ENCODE data around the gene WNT11. TPM values are rescaled to one million over a fixed set of nuclear protein-coding genes. Genes with fewer than 3 reads are reported as not detected.

Gene WNT11
- total RNA-seq, 1 donor: 0.36 TPM

- TF ChIP-seq CTCF (IDR thresholded peaks at IDR 0.05; ENCODE audit: extremely low read depth, low read depth, low read length): no peak
- H3K27me3 ChIP-seq (ENCODE audit: insufficient read depth, low read length): peaks cover 10% of the 10 kb centered on the region
- H3K9me3 ChIP-seq (ENCODE audit: low read depth, low read length): no peaks in the 10 kb centered on the region
- no peak overlapping the region for H3K4me3 ChIP-seq (ENCODE audit: insufficient read depth, low read length)
- no peaks in the 10 kb centered on the region for H3K36me3 ChIP-seq (ENCODE audit: insufficient read depth, low read length)
- H3K4me1 ChIP-seq (ENCODE audit: insufficient read depth, low read length): no peaks in the 10 kb centered on the region
- H3K4me2 ChIP-seq (ENCODE audit: insufficient read depth, low read length): no peak overlapping the region
- H2AFZ ChIP-seq (ENCODE audit: low read length): no peak overlapping the region
- H4K20me1 ChIP-seq (ENCODE audit: insufficient read depth, low read length): no peaks in the 10 kb centered on the region
- DNase-seq (ENCODE audit: insufficient read length, low spot score, missing footprints): no peak
- no peaks in the 10 kb centered on the region for H3K79me2 ChIP-seq (ENCODE audit: insufficient read depth, low read length)
- H3K27ac ChIP-seq (ENCODE audit: low read depth, low read length): no peak overlapping the region
Measured at GRCh38 chr11:76157891-76158290, 48.4 kb downstream of the WNT11 start.

- Histone ChIP-seq H3K4me1 (ENCODE audit: insufficient read depth, low read length) (peaks cover 1% of the 10 kb centered on the region), H3K27me3 (ENCODE audit: insufficient read depth, low read length) (peaks cover 11% of the 10 kb centered on the region), H3K36me3 (ENCODE audit: insufficient read depth, low read length) (no peaks in the 10 kb centered on the region), H3K4me3 (ENCODE audit: insufficient read depth, low read length) (no peak overlapping the region), H2AFZ (ENCODE audit: low read length) (no peak overlapping the region), H3K9me3 (ENCODE audit: low read depth, low read length) (no peaks in the 10 kb centered on the region), H3K79me2 (ENCODE audit: insufficient read depth, low read length) (no peaks in the 10 kb centered on the region), H3K4me2 (ENCODE audit: insufficient read depth, low read length) (no peak overlapping the region), H4K20me1 (ENCODE audit: insufficient read depth, low read length) (no peaks in the 10 kb centered on the region), H3K27ac (ENCODE audit: low read depth, low read length) (no peak overlapping the region)
- TF ChIP-seq CTCF (IDR thresholded peaks at IDR 0.05; ENCODE audit: extremely low read depth, low read depth, low read length): no peak
- DNase-seq (ENCODE audit: insufficient read length, low spot score, missing footprints): no peak
Measured at GRCh38 chr11:76156971-76157427, 49.3 kb downstream of the WNT11 start.

- no peak overlapping the region for H3K4me2 ChIP-seq (ENCODE audit: insufficient read depth, low read length)
- peak; percentile 53 for DNase-seq (ENCODE audit: insufficient read length, low spot score, missing footprints)
Measured at GRCh38 chr11:76155500-76156227, 50.6 kb downstream of the WNT11 start.

More at GRCh38 chr11:76155500-76156227, 50.6 kb downstream of the WNT11 start:
- no peak overlapping the region for H3K27ac ChIP-seq (ENCODE audit: low read depth, low read length)
- H2AFZ ChIP-seq (ENCODE audit: low read length): no peak overlapping the region
- peaks cover 3% of the 10 kb centered on the region for H3K4me1 ChIP-seq (ENCODE audit: insufficient read depth, low read length)
- H3K9me3 ChIP-seq (ENCODE audit: low read depth, low read length): no peaks in the 10 kb centered on the region
- H3K4me3 ChIP-seq (ENCODE audit: insufficient read depth, low read length): no peak overlapping the region
- no peak for TF ChIP-seq CTCF (IDR thresholded peaks at IDR 0.05; ENCODE audit: extremely low read depth, low read depth, low read length)
- no peaks in the 10 kb centered on the region for H3K36me3 ChIP-seq (ENCODE audit: insufficient read depth, low read length)
- peaks cover 11% of the 10 kb centered on the region for H3K27me3 ChIP-seq (ENCODE audit: insufficient read depth, low read length)
- no peaks in the 10 kb centered on the region for H3K79me2 ChIP-seq (ENCODE audit: insufficient read depth, low read length)
- H4K20me1 ChIP-seq (ENCODE audit: insufficient read depth, low read length): no peaks in the 10 kb centered on the region

All from osteoblast (primary cell).